Endometrial microvascular endothelial cells (primary cell): Measurements from ENCODE around the gene ABCA4. TPM values are rescaled to one million over a fixed set of nuclear protein-coding genes. Genes with fewer than 3 reads are reported as not detected.

ENCODE experiments used
- in situ Hi-C: cut with HindIII; loops from 2 replicates; pipeline ENCODE4 v1.10.0; 2017; ENCODE audit warnings: low sequenced_read_pairs, low pct_unique_long_range_greater_than_20kb; ENCODE audit errors: inconsistent ontology term
- total RNA-seq: library from RNA; depleted of rRNA; stranded (reverse); fragments of >200 nt; gene quantifications from one replicate; pipeline ENCODE4 v1.2.3, GENCODE V29; 2015; ENCODE audit errors: inconsistent ontology term

Gene ABCA4
- total RNA-seq, 1 donor from 2014 or later, result 0.09 TPM

- in situ Hi-C loops, result loop anchor here (25.0 kb wide), 1 partner anchor 193 kb away; the partner anchor contains the start of gene ARHGAP29
These were observed 77.1 kb downstream of the ABCA4 start for GRCh38 chr1:94043738-94044289.

- in situ Hi-C loops, result loop anchor here (25.0 kb wide), 1 partner anchor 195 kb away; the partner anchor contains the start of gene ARHGAP29
These were observed 78.6 kb downstream of the ABCA4 start for GRCh38 chr1:94042388-94042787.

- in situ Hi-C loops, result loop anchor here (25.0 kb wide), 1 partner anchor 197 kb away; the partner anchor contains the start of gene ARHGAP29
These were observed 80.9 kb downstream of the ABCA4 start for GRCh38 chr1:94039871-94040569.

- in situ Hi-C loops, result loop anchor here (25.0 kb wide), 1 partner anchor 198 kb away; the partner anchor contains the start of gene ARHGAP29
These were observed 81.5 kb downstream of the ABCA4 start for GRCh38 chr1:94039514-94039870.

- in situ Hi-C loops, result loop anchor here (25.0 kb wide), 1 partner anchor 199 kb away; the partner anchor contains the start of gene ARHGAP29
These were observed 82.4 kb downstream of the ABCA4 start for GRCh38 chr1:94038511-94038910.

GRCh38 chr1:94037392-94038229 is 83.3 kb downstream of the ABCA4 start:
- in situ Hi-C loops, result loop anchor here (25.0 kb wide), 1 partner anchor 200 kb away; the partner anchor contains the start of gene ARHGAP29

GRCh38 chr1:94036730-94037129 is 84.2 kb downstream of the ABCA4 start:
- in situ Hi-C loops, result loop anchor here (25.0 kb wide), 1 partner anchor 201 kb away; the partner anchor contains the start of gene ARHGAP29

GRCh38 chr1:94033849-94034248 is 87.1 kb downstream of the ABCA4 start:
- in situ Hi-C loops, result loop anchor here (25.0 kb wide), 1 partner anchor 203 kb away; the partner anchor contains the start of gene ARHGAP29

GRCh38 chr1:94032637-94033036 is 88.3 kb downstream of the ABCA4 start:
- in situ Hi-C loops, result loop anchor here (25.0 kb wide), 1 partner anchor 205 kb away; the partner anchor contains the start of gene ARHGAP29

GRCh38 chr1:94031591-94031990 is 89.4 kb downstream of the ABCA4 start:
- in situ Hi-C loops, result loop anchor here (25.0 kb wide), 1 partner anchor 206 kb away; the partner anchor contains the start of gene ARHGAP29

- in situ Hi-C loops, result loop anchor here (25.0 kb wide), 1 partner anchor 206 kb away; the partner anchor contains the start of gene ARHGAP29
These were observed 89.8 kb downstream of the ABCA4 start for GRCh38 chr1:94031154-94031553.

GRCh38 chr1:94029130-94029993 is 91.6 kb downstream of the ABCA4 start:
- in situ Hi-C loops, result loop anchor here (25.0 kb wide), 1 partner anchor 208 kb away; the partner anchor contains the start of gene ARHGAP29

GRCh38 chr1:94027721-94028515 is 93.0 kb downstream of the ABCA4 start:
- in situ Hi-C loops, result loop anchor here (25.0 kb wide), 1 partner anchor 209 kb away; the partner anchor contains the start of gene ARHGAP29

GRCh38 chr1:94026619-94027380 is 94.1 kb downstream of the ABCA4 start:
- in situ Hi-C loops, result loop anchor here (25.0 kb wide), 1 partner anchor 211 kb away; the partner anchor contains the start of gene ARHGAP29

- in situ Hi-C loops, result loop anchor here (25.0 kb wide), 1 partner anchor 212 kb away; the partner anchor contains the start of gene ARHGAP29
These were observed 95.3 kb downstream of the ABCA4 start for GRCh38 chr1:94025383-94026340.
